ENCODE measurements around the gene TYMS.
"Not testable (repeated sequence)": the region's sequence is repeated elsewhere in the genome, so short reads cannot be mapped to it uniquely, and the experiment has no call there.

Gene TYMS

GRCh38 chr18:678482-679182, 21.2 kb downstream of the TYMS start:
- no peak for DNase-seq (ENCODE audit: low spot score)

- no peak for DNase-seq (ENCODE audit: low spot score)
Observed at GRCh38 chr18:679516-679915, 22.1 kb downstream of the TYMS start.

- no peak for DNase-seq (ENCODE audit: low spot score)
Observed at GRCh38 chr18:680392-680791, 22.9 kb downstream of the TYMS start.

- DNase-seq (ENCODE audit: low spot score): peak; percentile 39
Observed at GRCh38 chr18:681985-682384, 24.5 kb downstream of the TYMS start.

GRCh38 chr18:682416-682815, 25.0 kb downstream of the TYMS start:
- DNase-seq (ENCODE audit: low spot score): not testable (repeated sequence)

- DNase-seq (ENCODE audit: low spot score): no peak
Observed at GRCh38 chr18:682833-683232, 25.4 kb downstream of the TYMS start.

- no peak for DNase-seq (ENCODE audit: low spot score)
Observed at GRCh38 chr18:683531-683930, 26.1 kb downstream of the TYMS start.

GRCh38 chr18:685438-685837, 28.0 kb downstream of the TYMS start:
- DNase-seq (ENCODE audit: low spot score): no peak

- DNase-seq (ENCODE audit: low spot score): no peak
Observed at GRCh38 chr18:686339-687111, 29.1 kb downstream of the TYMS start.

- no peak for DNase-seq (ENCODE audit: low spot score)
Observed at GRCh38 chr18:688323-688722, 30.9 kb downstream of the TYMS start.

- DNase-seq (ENCODE audit: low spot score): no peak
Observed at GRCh38 chr18:692824-693223, 35.4 kb downstream of the TYMS start.

- DNase-seq (ENCODE audit: low spot score): no peak
Observed at GRCh38 chr18:693466-694187, 36.2 kb downstream of the TYMS start.

GRCh38 chr18:697012-697411, 39.6 kb downstream of the TYMS start:
- no peak for DNase-seq (ENCODE audit: low spot score)

GRCh38 chr18:697800-698199, 40.3 kb downstream of the TYMS start:
- no peak for DNase-seq (ENCODE audit: low spot score)

- no peak for DNase-seq (ENCODE audit: low spot score)
Observed at GRCh38 chr18:703213-703967, 45.9 kb downstream of the TYMS start.

- no peak for DNase-seq (ENCODE audit: low spot score)
Observed at GRCh38 chr18:706405-706804, 49.0 kb downstream of the TYMS start.

- no peak for DNase-seq (ENCODE audit: low spot score)
Observed at GRCh38 chr18:708096-708495, 50.6 kb downstream of the TYMS start.

GRCh38 chr18:709771-710170, 52.3 kb downstream of the TYMS start:
- no peak for DNase-seq (ENCODE audit: low spot score)

- no peak for DNase-seq (ENCODE audit: low spot score)
Observed at GRCh38 chr18:710418-711300, 53.2 kb downstream of the TYMS start.

- DNase-seq (ENCODE audit: low spot score): no peak
Observed at GRCh38 chr18:711310-711656, 53.8 kb downstream of the TYMS start.

GRCh38 chr18:711657-712400, 54.4 kb downstream of the TYMS start:
- DNase-seq (ENCODE audit: low spot score): peak; percentile 65
